ENCODE data around the gene IRAK2. TPM values are rescaled to one million over a fixed set of nuclear protein-coding genes. Genes with fewer than 3 reads are reported as not detected.

Gene IRAK2
- total RNA-seq, 1 donor from 2014 or later: 5.1 TPM

- DNase-seq: peak; percentile 52
- H3K36me3 Mint-ChIP-seq (ENCODE audit: low read depth): peaks cover 17% of the 10 kb centered on the region
- H3K9me3 Mint-ChIP-seq: no peaks in the 10 kb centered on the region
- H3K4me1 Mint-ChIP-seq: peaks cover 58% of the 10 kb centered on the region
- peak overlapping the region; percentile 34 for H3K4me3 Mint-ChIP-seq
- intact Hi-C loops (cut with micrococcal nuclease): loop anchor here (2.0 kb wide), 2 partner anchors 15 to 17 kb away; no protein-coding TSS in a partner anchor
- no peaks in the 10 kb centered on the region for H3K27me3 Mint-ChIP-seq
- H3K27ac Mint-ChIP-seq: peak overlapping the region; percentile 66
Observed at GRCh38 chr3:10187944-10188343, 23.2 kb downstream of the IRAK2 start.

- H3K4me3 Mint-ChIP-seq: peak overlapping the region; percentile 58
- no peak for DNase-seq
- intact Hi-C loops (cut with micrococcal nuclease): loop anchor here (2.0 kb wide), 1 partner anchor 16 kb away; no protein-coding TSS in a partner anchor
Observed at GRCh38 chr3:10188804-10189556, 24.3 kb downstream of the IRAK2 start.

GRCh38 chr3:10189557-10190354 lies 25.0 kb downstream of the IRAK2 start:
- Mint-ChIP-seq H3K27ac (peak overlapping the region; percentile 89), H3K27me3 (no peaks in the 10 kb centered on the region), H3K4me3 (peak overlapping the region; percentile 58), H3K4me1 (peaks cover 74% of the 10 kb centered on the region), H3K9me3 (no peaks in the 10 kb centered on the region), H3K36me3 (ENCODE audit: low read depth) (peaks cover 15% of the 10 kb centered on the region)
- peak; percentile 83 for DNase-seq
- intact Hi-C loops (cut with micrococcal nuclease): loop anchor here (2.0 kb wide), 1 partner anchor 15 kb away; no protein-coding TSS in a partner anchor

More at GRCh38 chr3:10188804-10189556, 24.3 kb downstream of the IRAK2 start:
- Mint-ChIP-seq H3K27me3 (no peaks in the 10 kb centered on the region), H3K36me3 (ENCODE audit: low read depth) (peaks cover 17% of the 10 kb centered on the region), H3K4me1 (peaks cover 68% of the 10 kb centered on the region), H3K9me3 (no peaks in the 10 kb centered on the region), H3K27ac (peak overlapping the region; percentile 89)

- Mint-ChIP-seq H3K9me3 (no peaks in the 10 kb centered on the region), H3K27me3 (no peaks in the 10 kb centered on the region), H3K4me3 (peak overlapping the region; percentile 63), H3K4me1 (peaks cover 74% of the 10 kb centered on the region), H3K27ac (peak overlapping the region; percentile 92), H3K36me3 (ENCODE audit: low read depth) (peaks cover 3% of the 10 kb centered on the region)
- intact Hi-C loops (cut with micrococcal nuclease): loop anchor here (1.0 to 2.0 kb wide), 2 partner anchors 32 to 50 kb away; no protein-coding TSS in a partner anchor
- peak; percentile 86 for DNase-seq
Observed at GRCh38 chr3:10192953-10193691, 28.4 kb downstream of the IRAK2 start.

GRCh38 chr3:10193692-10194327 lies 29.1 kb downstream of the IRAK2 start:
- intact Hi-C loops (cut with micrococcal nuclease): loop anchor here (1.0 to 2.0 kb wide), 3 partner anchors 31 to 51 kb away; no protein-coding TSS in a partner anchor
- Mint-ChIP-seq H3K4me1 (peaks cover 79% of the 10 kb centered on the region), H3K27ac (peak overlapping the region; percentile 92), H3K9me3 (no peaks in the 10 kb centered on the region), H3K36me3 (ENCODE audit: low read depth) (peaks cover 3% of the 10 kb centered on the region), H3K4me3 (peak overlapping the region; percentile 63), H3K27me3 (no peaks in the 10 kb centered on the region)
- peak; percentile 67 for DNase-seq

GRCh38 chr3:10194328-10195071 lies 29.8 kb downstream of the IRAK2 start:
- no peaks in the 10 kb centered on the region for H3K27me3 Mint-ChIP-seq
- DNase-seq: peak; percentile 86
- H3K36me3 Mint-ChIP-seq (ENCODE audit: low read depth): no peaks in the 10 kb centered on the region
- intact Hi-C loops (cut with micrococcal nuclease): loop anchor here (1.0 kb wide), 1 partner anchor 48 kb away; no protein-coding TSS in a partner anchor
- no peaks in the 10 kb centered on the region for H3K9me3 Mint-ChIP-seq
- peak overlapping the region; percentile 92 for H3K27ac Mint-ChIP-seq
- peaks cover 79% of the 10 kb centered on the region for H3K4me1 Mint-ChIP-seq
- H3K4me3 Mint-ChIP-seq: peak overlapping the region; percentile 63

- intact Hi-C loops (cut with micrococcal nuclease): no loop called here
- Mint-ChIP-seq H3K4me1 (peaks cover 78% of the 10 kb centered on the region), H3K27me3 (no peaks in the 10 kb centered on the region), H3K9me3 (no peaks in the 10 kb centered on the region), H3K4me3 (peak overlapping the region; percentile 63), H3K27ac (peak overlapping the region; percentile 92), H3K36me3 (ENCODE audit: low read depth) (no peaks in the 10 kb centered on the region)
- no peak for DNase-seq
Observed at GRCh38 chr3:10195366-10196089, 30.8 kb downstream of the IRAK2 start.

GRCh38 chr3:10196389-10197052 lies 31.8 kb downstream of the IRAK2 start:
- Mint-ChIP-seq H3K4me1 (peaks cover 78% of the 10 kb centered on the region), H3K9me3 (no peaks in the 10 kb centered on the region), H3K36me3 (ENCODE audit: low read depth) (peaks cover 2% of the 10 kb centered on the region), H3K4me3 (peak overlapping the region; percentile 6), H3K27me3 (no peaks in the 10 kb centered on the region), H3K27ac (peak overlapping the region; percentile 92)
- DNase-seq: peak; percentile 65
- intact Hi-C loops (cut with micrococcal nuclease): no loop called here

- Mint-ChIP-seq H3K36me3 (ENCODE audit: low read depth) (peaks cover 11% of the 10 kb centered on the region), H3K4me3 (peak overlapping the region; percentile 61), H3K27me3 (no peaks in the 10 kb centered on the region), H3K4me1 (peaks cover 75% of the 10 kb centered on the region), H3K27ac (peak overlapping the region; percentile 90), H3K9me3 (no peaks in the 10 kb centered on the region)
- no peak for DNase-seq
- intact Hi-C loops (cut with micrococcal nuclease): loop anchor here (2.0 kb wide), 1 partner anchor 33 kb away; the partner anchor contains the start of gene IRAK2
Observed at GRCh38 chr3:10198226-10198625, 33.5 kb downstream of the IRAK2 start.

GRCh38 chr3:10198761-10199649 lies 34.3 kb downstream of the IRAK2 start:
- Mint-ChIP-seq H3K27ac (peak overlapping the region; percentile 90), H3K27me3 (no peaks in the 10 kb centered on the region), H3K4me1 (peaks cover 71% of the 10 kb centered on the region), H3K4me3 (peak overlapping the region; percentile 61), H3K36me3 (ENCODE audit: low read depth) (peaks cover 14% of the 10 kb centered on the region), H3K9me3 (no peaks in the 10 kb centered on the region)
- DNase-seq: peak; percentile 93
- intact Hi-C loops (cut with micrococcal nuclease): loop anchor here (1.0 to 2.0 kb wide), 2 partner anchors 8 to 34 kb away; partner anchors contain the start of gene IRAK2

- H3K4me3 Mint-ChIP-seq: no peak overlapping the region
- peaks cover 36% of the 10 kb centered on the region for H3K4me1 Mint-ChIP-seq
- H3K27me3 Mint-ChIP-seq: no peaks in the 10 kb centered on the region
- DNase-seq: no peak
- H3K9me3 Mint-ChIP-seq: no peaks in the 10 kb centered on the region
- intact Hi-C loops (cut with micrococcal nuclease): loop anchor here (2.0 kb wide), 1 partner anchor 16 kb away; no protein-coding TSS in a partner anchor
- peaks cover 32% of the 10 kb centered on the region for H3K36me3 Mint-ChIP-seq (ENCODE audit: low read depth)
- no peak overlapping the region for H3K27ac Mint-ChIP-seq
Observed at GRCh38 chr3:10204921-10205320, 40.2 kb downstream of the IRAK2 start.

Measured in activated CD4-positive, alpha-beta T cell treated with anti-CD3 and anti-CD28 coated beads, Interleukin-2, amount 10 ng/mL, durations not matched to agents 24 days and 14 days (primary cell).